ENCODE results near the gene NRF1. TPM values are rescaled to one million over a fixed set of nuclear protein-coding genes. Genes with fewer than 3 reads are reported as not detected.
"Not testable (repeated sequence)": the region's sequence is repeated elsewhere in the genome, so short reads cannot be mapped to it uniquely, and the experiment has no call there.

NRF1 gene
- total RNA-seq, 2 experiments from 2014 or later, result 17.9 to 20.4 TPM

DNA sequence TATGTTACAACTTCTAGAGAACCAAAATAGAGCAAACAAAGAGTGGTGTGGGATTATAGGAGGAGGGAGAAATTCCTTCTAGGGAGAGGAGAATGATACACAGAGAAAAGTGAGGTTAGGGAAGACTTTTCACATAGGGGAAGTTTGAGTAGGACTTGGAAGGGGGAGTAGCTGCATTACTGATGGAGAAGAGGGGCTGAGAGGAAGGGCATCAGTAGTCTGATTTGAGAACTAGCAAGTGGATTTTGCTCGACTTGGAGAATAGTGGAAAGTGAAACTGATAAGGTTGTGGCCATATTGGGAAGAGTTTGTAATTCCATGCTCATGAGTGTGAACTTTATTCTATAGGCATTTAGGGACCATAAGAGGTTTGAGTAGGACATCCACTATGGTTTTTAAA lies 6.1 kb downstream of the NRF1 start:
- DNase-seq, result no peak
- Mint-ChIP-seq H3K27me3 (no peaks in the 10 kb centered on the region), H3K36me3 (peaks cover 16% of the 10 kb centered on the region), H3K4me1 (peaks cover 68% of the 10 kb centered on the region), H3K9me3 (no peaks in the 10 kb centered on the region), H3K4me3 (peak overlapping the region; percentile 9), H3K27ac (peak overlapping the region; percentile 4)

DNA sequence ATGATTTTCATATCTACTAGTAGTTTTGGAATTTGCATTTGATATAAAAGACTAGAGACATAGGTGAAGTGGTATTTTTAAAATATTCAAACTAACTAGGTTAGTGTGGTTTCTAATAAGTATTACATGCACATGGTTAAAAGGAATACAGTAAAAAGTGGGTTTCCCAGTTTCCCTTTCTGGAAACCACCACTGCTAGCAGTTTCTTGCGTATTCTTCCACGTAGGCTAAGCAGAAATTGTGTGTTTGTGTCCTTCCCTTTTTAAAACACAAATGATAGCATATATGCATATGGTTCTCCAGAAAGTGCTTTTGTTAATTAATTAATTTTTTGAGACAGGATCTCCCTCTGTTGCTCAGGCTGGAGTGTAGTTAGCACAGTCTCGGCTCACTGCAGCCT lies 15.4 kb downstream of the NRF1 start:
- Mint-ChIP-seq H3K4me3 (no peak overlapping the region), H3K27ac (no peak overlapping the region), H3K9me3 (no peaks in the 10 kb centered on the region), H3K27me3 (no peaks in the 10 kb centered on the region), H3K36me3 (no peaks in the 10 kb centered on the region), H3K4me1 (peaks cover 48% of the 10 kb centered on the region)
- DNase-seq, result no peak

- Mint-ChIP-seq H3K27ac (no peak overlapping the region), H3K4me3 (no peak overlapping the region), H3K4me1 (peaks cover 43% of the 10 kb centered on the region), H3K9me3 (no peaks in the 10 kb centered on the region), H3K27me3 (no peaks in the 10 kb centered on the region), H3K36me3 (no peaks in the 10 kb centered on the region)
- no peak for DNase-seq
Observed at GRCh38 chr7:129630341-129630740, 18.8 kb downstream of the NRF1 start.

GRCh38 chr7:129634361-129635034 lies 23.0 kb downstream of the NRF1 start:
- no peak for DNase-seq
- Mint-ChIP-seq H3K27ac (no peak overlapping the region), H3K9me3 (no peaks in the 10 kb centered on the region), H3K27me3 (no peaks in the 10 kb centered on the region), H3K4me3 (no peak overlapping the region), H3K4me1 (peaks cover 44% of the 10 kb centered on the region), H3K36me3 (peaks cover 3% of the 10 kb centered on the region)

GRCh38 chr7:129635300-129636029 lies 23.9 kb downstream of the NRF1 start:
- no peak overlapping the region for H3K27ac Mint-ChIP-seq
- DNase-seq, result peak; percentile 61
- H3K4me1 Mint-ChIP-seq, result peaks cover 40% of the 10 kb centered on the region
- no peaks in the 10 kb centered on the region for H3K9me3 Mint-ChIP-seq
- H3K4me3 Mint-ChIP-seq, result no peak overlapping the region
- no peaks in the 10 kb centered on the region for H3K27me3 Mint-ChIP-seq
- H3K36me3 Mint-ChIP-seq, result peaks cover 3% of the 10 kb centered on the region

DNA sequence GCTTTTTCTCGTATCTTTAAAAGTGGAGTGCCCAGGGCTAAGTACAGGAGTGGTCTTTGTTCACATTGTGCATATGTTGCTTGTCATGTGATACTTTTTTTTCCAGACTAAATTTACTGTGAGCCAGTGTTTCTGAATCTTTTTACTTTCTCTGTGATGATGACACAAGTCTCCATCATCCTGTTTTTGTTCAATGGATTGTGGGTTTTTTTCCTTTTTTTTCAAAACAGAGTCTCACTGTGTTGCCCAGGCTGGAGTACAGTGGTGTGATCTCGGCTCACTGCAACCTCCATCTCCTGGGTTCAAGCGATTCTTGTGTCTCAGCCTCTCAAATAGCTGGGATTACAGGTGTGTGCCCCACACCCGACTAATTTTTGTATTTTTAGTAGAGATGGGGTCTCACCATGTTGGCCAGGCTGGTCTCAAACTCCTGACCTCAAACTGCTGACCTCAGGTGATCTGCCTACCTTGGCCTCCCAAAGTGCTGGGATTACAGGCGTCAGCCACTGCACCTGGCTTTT lies 24.6 kb downstream of the NRF1 start:
- H3K9me3 Mint-ChIP-seq, H3K27me3 Mint-ChIP-seq, H3K36me3 Mint-ChIP-seq, DNase-seq, H3K27ac Mint-ChIP-seq, H3K4me3 Mint-ChIP-seq: not testable (repeated sequence)
- peaks cover 37% of the 10 kb centered on the region for H3K4me1 Mint-ChIP-seq

GRCh38 chr7:129636641-129637040 lies 25.1 kb downstream of the NRF1 start:
- H3K9me3 Mint-ChIP-seq, result no peaks in the 10 kb centered on the region
- H3K4me1 Mint-ChIP-seq, result peaks cover 35% of the 10 kb centered on the region
- DNase-seq, result no peak
- no peak overlapping the region for H3K4me3 Mint-ChIP-seq
- H3K36me3 Mint-ChIP-seq, result peaks cover 3% of the 10 kb centered on the region
- H3K27me3 Mint-ChIP-seq, result no peaks in the 10 kb centered on the region
- no peak overlapping the region for H3K27ac Mint-ChIP-seq

DNA sequence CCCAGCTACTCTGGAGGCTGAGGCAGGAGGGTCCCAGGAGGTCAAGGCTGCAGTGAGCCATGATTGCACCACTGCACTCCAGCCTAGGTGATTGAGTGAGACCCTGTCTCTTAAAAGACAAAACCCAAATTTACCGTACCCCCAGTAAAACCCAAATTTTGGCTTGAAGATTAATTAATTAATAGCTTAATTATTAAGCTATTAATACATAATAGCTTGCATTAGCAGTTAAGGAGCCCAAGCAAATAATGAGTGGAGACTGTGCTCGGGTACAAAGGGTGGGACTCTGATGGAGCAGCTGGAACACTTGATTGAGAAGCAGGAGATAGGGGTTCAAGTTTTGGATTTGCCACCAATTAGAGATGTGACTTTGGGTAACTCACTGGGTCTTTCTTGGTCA lies 28.9 kb downstream of the NRF1 start:
- Mint-ChIP-seq H3K36me3 (peaks cover 3% of the 10 kb centered on the region), H3K27me3 (no peaks in the 10 kb centered on the region), H3K4me1 (peaks cover 41% of the 10 kb centered on the region), H3K4me3 (no peak overlapping the region), H3K27ac (no peak overlapping the region), H3K9me3 (no peaks in the 10 kb centered on the region)
- DNase-seq, result no peak

- Mint-ChIP-seq H3K9me3 (no peaks in the 10 kb centered on the region), H3K36me3 (peaks cover 8% of the 10 kb centered on the region), H3K4me1 (peaks cover 31% of the 10 kb centered on the region), H3K4me3 (no peak overlapping the region), H3K27ac (no peak overlapping the region), H3K27me3 (no peaks in the 10 kb centered on the region)
- no peak for DNase-seq
Observed at GRCh38 chr7:129642871-129643549, 31.5 kb downstream of the NRF1 start.

DNA sequence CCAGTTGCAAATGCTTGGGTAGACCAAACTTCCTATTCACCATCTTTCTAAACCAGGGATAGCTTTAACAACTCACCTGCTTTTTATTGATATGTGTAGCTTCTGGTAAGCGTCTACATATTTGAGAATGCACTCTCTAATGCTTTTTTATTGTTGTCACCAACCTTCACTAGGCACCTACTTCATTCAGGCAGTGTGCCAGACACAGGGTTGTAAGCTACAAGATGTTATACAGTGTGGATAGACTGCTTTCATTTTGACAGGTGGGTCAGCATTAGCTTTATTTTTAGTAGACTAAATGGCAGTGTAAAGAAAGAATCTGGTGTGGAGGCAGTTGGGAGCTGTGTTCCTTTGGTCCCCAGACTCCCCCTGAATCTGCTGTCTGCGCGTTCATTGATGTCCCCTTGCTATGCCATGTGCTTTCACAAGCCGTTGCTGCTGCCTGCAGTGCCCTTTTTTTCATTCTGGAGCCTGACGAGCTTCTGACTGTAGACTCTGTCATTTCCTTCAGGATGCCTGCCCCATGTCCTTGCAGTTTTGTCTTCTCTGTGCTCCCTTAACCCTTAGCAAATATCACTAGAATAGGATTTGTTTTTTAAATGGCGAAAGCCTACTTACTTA lies 32.1 kb downstream of the NRF1 start:
- no peaks in the 10 kb centered on the region for H3K9me3 Mint-ChIP-seq
- H3K27me3 Mint-ChIP-seq, result no peaks in the 10 kb centered on the region
- no peak for DNase-seq
- H3K4me3 Mint-ChIP-seq, result no peak overlapping the region
- no peak overlapping the region for H3K27ac Mint-ChIP-seq
- H3K36me3 Mint-ChIP-seq, result peaks cover 11% of the 10 kb centered on the region
- H3K4me1 Mint-ChIP-seq, result peaks cover 27% of the 10 kb centered on the region

DNA sequence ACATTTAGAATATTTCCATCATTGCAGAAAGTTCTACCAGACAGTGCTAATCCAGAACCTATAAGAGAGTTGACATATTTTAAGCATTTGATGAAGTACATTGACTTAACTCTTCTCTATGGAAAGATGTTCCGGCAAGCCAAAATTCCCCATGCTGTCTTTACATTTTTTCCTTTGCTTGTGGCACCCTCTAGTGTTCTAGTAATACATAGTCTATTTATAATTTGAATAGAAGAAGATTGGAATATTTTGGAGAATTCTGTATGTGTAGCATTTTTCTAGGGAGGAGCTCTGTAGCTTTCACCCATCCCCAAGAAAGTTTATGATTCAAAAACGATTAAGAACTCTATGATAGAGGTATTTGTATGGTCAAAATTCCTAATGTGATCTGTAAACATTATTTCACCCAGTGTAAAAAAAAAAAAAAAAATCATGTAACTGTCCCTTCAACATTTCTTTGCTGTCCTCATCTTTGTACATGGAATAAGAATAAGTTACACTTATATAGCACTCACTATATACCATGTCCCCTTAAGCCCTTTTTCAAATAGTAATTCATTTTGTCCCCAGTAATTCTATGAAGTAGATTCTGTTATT lies 33.2 kb downstream of the NRF1 start:
- peaks cover 13% of the 10 kb centered on the region for H3K36me3 Mint-ChIP-seq
- no peaks in the 10 kb centered on the region for H3K27me3 Mint-ChIP-seq
- no peak overlapping the region for H3K4me3 Mint-ChIP-seq
- H3K27ac Mint-ChIP-seq, result no peak overlapping the region
- H3K9me3 Mint-ChIP-seq, result no peaks in the 10 kb centered on the region
- DNase-seq, result no peak
- peaks cover 31% of the 10 kb centered on the region for H3K4me1 Mint-ChIP-seq

- Mint-ChIP-seq H3K4me1 (peaks cover 36% of the 10 kb centered on the region), H3K36me3 (peaks cover 16% of the 10 kb centered on the region), H3K4me3 (no peak overlapping the region), H3K27me3 (no peaks in the 10 kb centered on the region), H3K9me3 (no peaks in the 10 kb centered on the region), H3K27ac (peak overlapping the region; percentile 26)
- DNase-seq, result no peak
Observed at GRCh38 chr7:129646369-129647021, 35.0 kb downstream of the NRF1 start.

GRCh38 chr7:129649128-129649690 lies 37.7 kb downstream of the NRF1 start:
- Mint-ChIP-seq H3K36me3 (peaks cover 25% of the 10 kb centered on the region), H3K27me3 (no peaks in the 10 kb centered on the region), H3K4me3 (peak overlapping the region; percentile 32), H3K27ac (peak overlapping the region; percentile 86), H3K9me3 (no peaks in the 10 kb centered on the region), H3K4me1 (peaks cover 39% of the 10 kb centered on the region)
- DNase-seq, result peak; percentile 17
